GM21737 (cell line): ENCODE results near the gene DSN1.

Experiments
- ATAC-seq: cut with Tn5 transposase; IDR thresholded peaks from one replicate; pipeline ENCODE4 v1.9.1; 2021; ENCODE audit warnings: mild to moderate bottlenecking, moderate library complexity; ENCODE audit not compliant: unreplicated experiment

Gene DSN1

DNA sequence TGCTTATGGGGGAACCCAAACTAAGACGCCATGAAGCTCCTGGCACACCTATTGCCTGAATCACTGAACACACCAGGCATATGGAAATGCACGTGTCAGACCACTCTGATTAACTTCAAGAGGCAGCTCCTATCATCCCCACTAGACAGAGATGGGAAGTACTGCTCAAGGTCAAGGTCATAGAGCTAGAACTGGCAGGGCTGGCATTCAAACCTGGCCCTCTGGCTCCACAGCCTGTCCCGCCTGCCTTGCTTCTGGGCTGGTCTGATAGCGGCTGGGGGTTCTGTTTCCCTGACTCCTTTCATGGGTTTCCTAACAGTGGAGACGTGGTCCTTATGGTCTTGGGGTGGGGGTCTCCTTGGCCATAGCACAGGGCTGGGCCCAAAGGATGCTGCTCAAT lies 22.6 kb upstream of the DSN1 start:
- no peak for ATAC-seq

DNA sequence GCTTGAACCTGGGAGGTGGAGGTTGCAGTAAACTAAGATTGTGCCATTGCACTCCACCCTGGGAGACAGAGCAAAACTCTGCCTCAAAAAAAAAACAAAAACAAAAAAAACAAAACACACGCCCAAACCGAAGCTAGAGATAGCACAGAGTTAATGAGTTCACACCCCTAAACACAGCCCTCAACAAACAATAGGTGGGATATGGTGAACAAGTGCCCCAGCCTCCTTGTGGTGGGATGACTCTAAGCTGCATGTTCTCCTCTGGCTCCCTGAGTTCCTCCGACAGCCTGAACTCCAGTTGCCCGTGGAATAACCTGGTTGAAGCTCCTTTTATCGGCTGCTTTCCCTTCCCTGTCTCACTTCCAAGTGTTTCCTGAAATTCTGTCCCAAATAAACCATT lies 22.1 kb upstream of the DSN1 start:
- no peak for ATAC-seq

DNA sequence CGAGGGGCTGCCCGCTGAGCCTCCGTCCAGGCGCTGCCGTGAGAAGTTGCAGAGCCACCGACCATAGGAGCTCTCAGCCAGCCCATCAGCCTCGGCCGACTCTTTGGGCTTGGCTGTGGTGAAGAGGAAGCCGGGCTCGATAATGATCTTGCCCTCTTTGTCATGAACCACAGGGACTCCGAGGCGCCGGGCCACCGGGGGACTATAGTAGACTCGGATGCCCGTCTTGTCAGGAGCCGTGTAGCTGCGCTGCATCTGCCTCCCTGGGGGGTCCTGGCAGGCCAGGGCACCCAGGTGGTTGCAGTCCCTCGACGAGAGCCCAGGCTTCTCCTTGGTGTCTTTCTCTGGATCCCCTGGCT lies 20.5 kb upstream of the DSN1 start:
- ATAC-seq = no peak

DNA sequence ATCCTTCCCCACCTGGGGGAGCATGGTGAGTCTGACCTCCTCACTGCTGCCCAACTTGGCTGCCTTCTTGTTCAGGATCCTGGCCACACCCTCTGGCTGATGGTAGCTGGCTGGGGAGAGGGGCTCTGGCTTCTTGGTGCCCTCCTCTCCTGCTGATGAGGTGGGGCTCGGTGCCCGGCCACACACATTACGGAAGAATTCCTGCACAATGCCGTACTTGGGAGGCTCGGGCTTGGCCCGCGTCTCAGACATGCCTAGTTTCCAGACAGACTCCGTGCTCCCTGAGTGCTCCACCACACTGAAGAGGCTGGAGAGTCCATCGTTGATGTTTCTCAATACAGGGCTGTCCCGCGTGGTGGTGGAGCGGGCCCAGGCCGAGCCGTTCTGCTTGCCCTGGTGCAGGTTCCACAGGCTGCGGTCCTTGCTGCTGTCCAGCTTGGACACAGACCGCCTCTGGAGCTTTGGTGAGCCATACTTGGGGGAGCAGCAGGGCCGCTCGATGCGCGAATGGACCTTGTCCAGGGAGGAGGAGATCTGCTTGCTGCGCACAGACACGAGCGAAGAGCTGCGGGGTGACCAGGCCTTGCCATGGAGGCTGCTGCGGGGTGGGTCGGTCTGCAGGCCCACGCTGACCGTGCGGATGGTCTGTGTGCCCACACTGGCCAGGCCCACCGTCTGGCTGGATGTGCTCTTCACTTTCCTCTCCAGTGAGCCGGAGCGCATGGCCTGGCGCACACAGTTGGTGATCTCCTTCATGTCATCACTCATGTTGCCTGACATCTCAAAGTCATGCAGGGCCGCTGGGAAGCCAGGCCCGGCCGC lies 19.9 kb upstream of the DSN1 start:
- no peak for ATAC-seq

DNA sequence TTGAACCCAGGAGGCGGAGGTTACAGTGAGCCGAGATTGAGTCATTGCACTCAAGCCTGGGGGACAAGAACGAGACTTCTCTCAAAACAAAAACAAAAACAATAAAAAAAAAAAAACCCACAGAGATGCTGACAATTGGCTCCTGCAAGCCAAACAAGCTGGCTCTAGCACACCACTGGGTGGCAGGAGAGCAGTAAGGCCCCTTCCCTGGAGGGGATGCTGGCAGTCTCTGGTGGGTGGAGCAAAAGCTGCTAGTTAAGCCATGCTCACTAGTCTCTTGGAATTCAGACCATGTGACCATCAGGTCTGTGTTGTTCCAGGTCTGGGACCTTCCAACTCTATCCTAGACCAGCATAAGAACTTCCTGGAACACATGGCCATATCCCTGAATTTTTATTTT lies 18.9 kb upstream of the DSN1 start:
- ATAC-seq = no peak

DNA sequence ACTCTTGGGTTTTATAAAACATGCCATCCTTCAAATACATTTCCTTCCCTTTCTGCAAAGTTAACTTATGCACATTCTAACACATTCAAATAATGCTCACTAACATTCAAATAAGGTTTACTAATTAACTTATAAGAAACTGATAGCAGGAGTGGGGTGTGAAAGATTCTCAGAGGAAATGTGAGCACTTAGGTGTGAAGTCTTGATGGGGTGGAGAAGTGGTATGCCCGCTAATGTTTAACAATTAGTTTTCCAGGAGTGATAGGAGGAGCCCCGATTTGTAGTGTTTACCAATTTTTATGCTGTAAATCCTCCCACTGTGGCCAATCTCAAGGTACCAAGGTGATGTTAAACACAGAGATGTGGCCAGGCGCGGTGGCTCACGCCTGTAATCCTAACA lies 18.3 kb upstream of the DSN1 start:
- no peak for ATAC-seq

DNA sequence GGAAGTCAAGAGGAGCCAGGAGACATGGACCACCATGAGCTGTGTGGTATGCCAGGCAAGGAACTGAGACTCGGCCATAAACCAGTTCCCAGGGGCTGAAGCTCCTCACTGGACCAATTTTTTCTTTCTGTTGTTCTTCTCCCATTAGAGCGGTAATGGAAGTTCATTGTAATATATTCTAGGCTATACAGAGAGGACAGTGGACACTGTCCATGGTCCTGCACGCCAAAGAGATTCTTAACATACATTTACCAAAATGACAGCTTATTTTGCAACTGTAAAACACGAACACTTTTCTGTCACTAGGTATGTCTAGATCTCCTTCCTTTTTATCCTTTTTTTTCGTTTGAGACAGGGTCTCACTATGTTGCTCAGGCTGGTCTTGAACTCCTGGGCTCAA lies 13.1 kb upstream of the DSN1 start:
- ATAC-seq = no peak

GRCh38 chr20:36786246-36786645 lies 12.7 kb upstream of the DSN1 start:
- no peak for ATAC-seq

- no peak for ATAC-seq
Observed at GRCh38 chr20:36785308-36785707, 11.7 kb upstream of the DSN1 start.

DNA sequence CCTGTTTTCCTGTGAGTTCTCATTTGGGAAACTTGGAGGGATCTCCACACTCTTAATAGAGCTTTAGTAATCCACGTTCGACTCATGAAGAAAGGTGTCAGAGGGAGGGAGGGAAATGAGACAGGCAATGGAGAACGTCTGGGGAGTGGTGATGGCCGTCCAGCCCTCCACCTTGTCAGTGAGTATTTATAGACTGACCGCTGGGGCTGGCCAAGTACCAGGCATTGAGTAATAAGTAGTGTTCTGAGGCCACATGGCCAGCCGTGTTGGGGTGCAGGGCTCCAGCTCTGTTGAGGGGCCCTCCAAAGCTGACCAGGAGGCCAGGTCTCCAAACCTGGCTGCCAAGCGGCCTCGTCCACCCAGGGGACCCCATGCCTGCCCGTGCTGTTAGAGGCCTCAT lies 11.3 kb upstream of the DSN1 start:
- ATAC-seq = no peak

DNA sequence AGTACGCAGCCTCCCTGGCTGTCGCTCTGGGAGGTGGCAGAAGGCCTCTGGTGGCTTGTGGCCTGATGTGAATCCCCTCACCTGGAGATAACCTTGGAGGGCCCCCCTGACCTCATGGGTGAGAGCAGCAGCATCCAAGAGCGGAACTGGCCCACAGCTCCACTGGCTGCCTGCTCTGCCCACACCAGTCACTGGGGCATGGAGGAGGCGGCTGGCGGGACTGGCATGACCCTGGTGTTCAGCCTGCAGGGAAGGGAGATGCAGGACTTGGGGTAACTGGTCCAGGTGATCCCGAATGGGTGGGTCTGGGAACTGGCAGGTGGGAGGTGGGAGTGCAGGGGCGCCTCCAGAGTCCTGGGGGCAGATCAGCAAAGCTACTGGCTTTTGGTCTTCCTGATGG lies 10.6 kb upstream of the DSN1 start:
- no peak for ATAC-seq

GRCh38 chr20:36779656-36780025 lies 6.1 kb upstream of the DSN1 start:
- no peak for ATAC-seq

- no peak for ATAC-seq
Observed at GRCh38 chr20:36778831-36779655, 5.5 kb upstream of the DSN1 start.

DNA sequence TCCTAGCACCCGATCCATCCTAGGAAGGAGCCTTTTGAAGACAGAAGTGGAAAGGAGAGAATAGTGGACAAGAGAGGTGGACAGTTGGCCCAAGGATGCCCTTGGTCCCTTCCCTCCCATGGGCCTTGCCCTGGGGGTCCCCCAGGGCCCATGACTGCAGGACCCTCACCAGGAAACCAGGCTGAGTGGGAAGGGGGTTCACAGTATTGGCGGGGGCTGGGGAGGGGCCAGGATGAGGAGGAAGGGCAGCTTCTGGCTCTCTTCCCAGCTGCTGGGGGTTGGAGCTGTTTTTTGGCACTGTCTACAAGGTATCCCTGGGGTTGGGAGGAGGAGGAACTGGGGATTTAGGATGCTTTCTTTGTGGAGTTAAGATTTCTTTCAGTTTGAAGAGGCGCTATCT lies 4.0 kb upstream of the DSN1 start:
- ATAC-seq = no peak

GRCh38 chr20:36777167-36777566 lies 3.6 kb upstream of the DSN1 start:
- ATAC-seq = no peak

DNA sequence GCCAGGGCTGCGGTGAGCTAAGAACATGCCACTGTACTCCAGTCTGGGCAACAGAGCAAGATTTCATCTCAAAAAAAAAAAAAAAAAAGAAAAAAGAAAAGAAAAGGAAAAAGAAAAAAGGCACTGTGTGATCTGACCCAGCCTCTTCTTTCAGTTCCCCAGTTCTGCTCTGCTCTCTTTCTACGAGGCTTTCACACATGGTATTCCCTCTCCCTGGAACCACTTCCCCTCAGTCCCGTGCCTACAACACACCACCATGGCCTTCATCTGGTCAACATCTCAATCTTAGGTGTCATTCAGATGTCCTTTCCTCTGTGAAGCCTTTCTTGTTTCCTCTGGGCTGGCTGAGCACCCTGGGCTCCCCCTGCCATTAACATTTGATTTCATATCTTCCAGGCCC lies 2.3 kb upstream of the DSN1 start:
- ATAC-seq = no peak

- ATAC-seq = no peak
Observed at GRCh38 chr20:36775196-36775595, 1.6 kb upstream of the DSN1 start.

- ATAC-seq = no peak
Observed at GRCh38 chr20:36773107-36773596, 411 bp downstream of the DSN1 start.

DNA sequence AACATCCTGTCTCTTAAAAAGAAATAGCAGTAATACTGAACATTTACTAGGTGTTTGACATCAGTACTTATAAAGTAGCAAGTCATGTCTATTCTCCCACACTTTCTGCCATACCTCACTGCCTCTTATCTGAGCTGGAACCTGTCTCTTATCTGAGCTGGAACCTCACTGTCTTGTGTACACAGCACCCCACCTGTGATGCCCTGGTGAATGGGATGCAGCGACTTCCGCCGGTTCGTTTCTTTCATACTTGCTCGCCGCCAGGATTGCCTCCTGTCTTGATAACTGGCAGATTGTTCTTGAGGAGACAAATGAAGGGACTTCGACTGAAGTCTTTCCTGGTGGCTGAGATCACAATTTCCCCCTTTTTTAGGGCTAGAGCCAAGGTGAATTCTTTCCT lies 2.9 kb downstream of the DSN1 start:
- no peak for ATAC-seq

- no peak for ATAC-seq
Observed at GRCh38 chr20:36768768-36769430, 4.7 kb downstream of the DSN1 start.

- ATAC-seq = no peak
Observed at GRCh38 chr20:36761125-36761524, 12.4 kb downstream of the DSN1 start.

- no peak for ATAC-seq
Observed at GRCh38 chr20:36760647-36761046, 12.9 kb downstream of the DSN1 start.
